Keratinocyte (primary cell): ENCODE measurements around the gene ADM. TPM values are rescaled to one million over a fixed set of nuclear protein-coding genes. Genes with fewer than 3 reads are reported as not detected.

ENCODE experiments used
- DNase-seq: peaks from one replicate; pipeline ENCODE4 v3.0.0-alpha.2; 2011; ENCODE audit warnings: low read depth, missing footprints, low spot score
- FAIRE-seq: peaks from 2 replicates; lab custom pipeline; 2011; peaks lifted over from hg19 to GRCh38; lab: Jason Lieb, UNC
- H2AFZ ChIP-seq: 2 replicates; pipeline ENCODE4 v1.6.0; 2012; ENCODE audit warnings: low read length, control low read depth, inconsistent platforms; ENCODE audit not compliant: control insufficient read depth
- H3K27ac ChIP-seq: 2 replicates; pipeline ENCODE4 v1.5.1; 2011; ENCODE audit warnings: low read length; ENCODE audit not compliant: control insufficient read depth, insufficient read depth
- H3K27me3 ChIP-seq: 3 replicates; pipeline ENCODE4 v1.6.0; 2011; ENCODE audit warnings: low read length; ENCODE audit not compliant: control insufficient read depth, insufficient read depth; ENCODE audit errors: extremely low read depth
- H3K36me3 ChIP-seq, 2 experiments: 2 replicates in 1 of 2; 3 replicates in 1 of 2; pipeline ENCODE4 v1.5.1; 2011; ENCODE audit warnings: low read length in 2 of 2, mild to moderate bottlenecking in 1 of 2; ENCODE audit not compliant: control insufficient read depth in 2 of 2, insufficient read depth in 2 of 2; ENCODE audit errors: extremely low read depth in 1 of 2
- H3K4me1 ChIP-seq: 3 replicates; pipeline ENCODE4 v1.5.1; 2011; ENCODE audit warnings: low read length; ENCODE audit not compliant: control insufficient read depth, insufficient read depth; ENCODE audit errors: extremely low read depth
- H3K4me2 ChIP-seq: 3 replicates; pipeline ENCODE4 v1.6.0; 2011; ENCODE audit warnings: low read depth, low read length; ENCODE audit not compliant: control insufficient read depth, insufficient read depth; ENCODE audit errors: extremely low read depth
- H3K4me3 ChIP-seq, 3 experiments: fragments of 200-600 bp in 1 of 3; sonication (generic) in 1 of 3; 2 replicates in 2 of 3; 3 replicates in 1 of 3; pipeline ENCODE4 v1.5.1; 2011 to 2016; ENCODE audit warnings: low read length in 3 of 3, mild to moderate bottlenecking in 3 of 3, control low read depth in 2 of 3, inconsistent platforms in 1 of 3, low read depth in 1 of 3, mixed read lengths in 1 of 3, mixed run types in 1 of 3, moderate library complexity in 1 of 3; ENCODE audit not compliant: control insufficient read depth in 2 of 3, insufficient read depth in 2 of 3; ENCODE audit errors: extremely low read depth in 1 of 3
- H3K79me2 ChIP-seq: 2 replicates; pipeline ENCODE4 v1.6.0; 2012; ENCODE audit warnings: low read length; ENCODE audit not compliant: control insufficient read depth, insufficient read depth
- H3K9ac ChIP-seq: 3 replicates; pipeline ENCODE4 v1.6.0; 2011; ENCODE audit warnings: low read length; ENCODE audit not compliant: control insufficient read depth, insufficient read depth; ENCODE audit errors: extremely low read depth
- H3K9me1 ChIP-seq: 3 replicates; pipeline ENCODE4 v1.6.0; 2011; ENCODE audit warnings: low read length; ENCODE audit not compliant: control insufficient read depth, insufficient read depth; ENCODE audit errors: extremely low read depth
- H3K9me3 ChIP-seq: 2 replicates; pipeline ENCODE4 v1.5.1; 2012; ENCODE audit warnings: low read depth, low read length; ENCODE audit not compliant: control insufficient read depth
- H4K20me1 ChIP-seq: 3 replicates; pipeline ENCODE4 v1.6.0; 2011; ENCODE audit warnings: low read length; ENCODE audit not compliant: control insufficient read depth, insufficient read depth; ENCODE audit errors: extremely low read depth
- EZH2 ChIP-seq: IDR thresholded peaks from one replicate; pipeline ENCODE4 v1.6.1; 2012; ENCODE audit warnings: inconsistent platforms, mild to moderate bottlenecking, low read length, moderate library complexity
- dilution Hi-C: fragments of 300-500 bp; cut with MboI; formaldehyde crosslinking; loops from one replicate; pipeline ENCODE4 v1.7.0; 2020; ENCODE audit warnings: low sequenced_read_pairs; ENCODE audit not compliant: extremely low pct_ligation_motif_present
- polyA plus RNA-seq, 5 experiments: library from polyadenylated mRNA; depleted of rRNA in 3 of 5; stranded (reverse) in 3 of 5; stranded (forward) in 1 of 5; unstranded in 1 of 5; fragments of >200 nt; gene quantifications; 1 replicate in 1 of 5; 2 replicates in 3 of 5; 3 replicates in 1 of 5; pipeline versions ENCODE4 v1.2.1 to v1.2.3, GENCODE V29; 2011 to 2012; ENCODE audit warnings: missing spikeins in 2 of 5, low read depth in 1 of 5, low replicate concordance in 1 of 5
- TF ChIP-seq, protein P1 (sequence below), 3 experiments: IDR thresholded peaks in 1 of 3; conservative IDR thresholded peaks in 1 of 3; optimal IDR thresholded peaks in 1 of 3; 2 replicates in 2 of 3; 3 replicates in 1 of 3; pipeline versions ENCODE3 to v1.5.1; 2011; ENCODE audit warnings: low read length in 3 of 3, mild to moderate bottlenecking in 3 of 3, moderate library complexity in 2 of 3, control low read depth in 1 of 3, inconsistent platforms in 1 of 3; ENCODE audit not compliant: insufficient read depth in 2 of 3; ENCODE audit errors: extremely low read depth in 1 of 3

ADM gene
- polyA plus RNA-seq, 1 donor (not counting 4 experiments of a cell fraction or from before 2014, with no cell fraction given): 57.9 TPM

DNA sequence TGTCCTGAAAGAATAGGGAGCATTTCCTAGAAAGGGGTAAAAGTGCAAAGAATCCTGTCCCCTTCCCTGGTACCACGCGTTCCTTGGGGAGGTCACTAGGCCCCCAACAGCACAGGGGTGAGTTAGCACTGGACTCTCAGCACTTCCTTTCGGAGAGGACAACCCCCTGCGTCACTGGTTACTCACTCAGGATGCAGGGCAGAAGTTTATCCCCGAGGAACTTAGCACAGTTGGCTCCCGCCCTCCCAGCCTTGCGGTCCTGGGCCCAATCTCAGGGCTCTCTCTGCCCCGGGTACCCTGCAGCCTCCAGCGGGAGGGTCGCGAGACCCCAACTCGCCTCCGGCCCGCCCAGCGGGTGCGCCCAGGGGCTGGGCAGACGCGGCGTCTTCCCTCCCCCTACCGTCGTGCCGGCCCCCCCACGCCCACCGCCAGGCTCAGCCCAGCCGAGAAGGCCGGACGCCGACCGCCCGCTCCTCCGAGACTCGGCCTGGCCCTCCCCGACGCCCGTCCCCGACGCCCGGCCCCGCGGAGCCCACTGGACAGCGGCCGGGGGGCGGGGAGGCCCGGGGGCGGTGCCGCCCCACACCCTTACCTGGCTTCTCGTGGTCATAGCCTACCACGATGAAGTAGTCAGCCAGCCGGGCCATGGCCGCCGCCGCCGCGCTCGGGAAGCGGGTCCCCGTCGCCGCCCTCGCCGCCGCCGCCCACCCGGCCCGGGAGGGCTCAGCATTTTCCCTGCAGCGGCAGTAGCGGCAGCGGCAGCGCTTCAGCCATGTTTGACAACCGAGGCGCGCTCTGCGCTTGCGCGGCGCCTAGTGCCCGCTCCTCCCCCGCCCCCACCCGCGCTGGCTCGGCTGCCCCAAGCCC is 11.2 kb upstream of the ADM start, which contains the start of gene SBF2:
TSS of gene SBF2 (minus strand) at position 797 of the 867 bp plus-strand sequence. CDS start at position 647, 150 bp downstream.
- Histone ChIP-seq H3K4me3 (peak within 1 kb of the TSS; percentile 68 to 94 (median 74)), H4K20me1 (no peaks in the 10 kb centered on the region), H3K9me3 (no peaks in the 10 kb centered on the region), H2AFZ (peak within 1 kb of the TSS; percentile 89), H3K4me2 (peak within 1 kb of the TSS; percentile 97), H3K27ac (peak within 1 kb of the TSS; percentile 81), H3K4me1 (peaks cover 26% of the 10 kb centered on the region), H3K9ac (peak within 1 kb of the TSS; percentile 87), H3K9me1 (no peaks in the 10 kb centered on the region), H3K79me2 (peaks cover 38% of the 10 kb centered on the region), H3K27me3 (no peaks in the 10 kb centered on the region), H3K36me3 (peaks cover 0 to 3% of the 10 kb centered on the region in 2 experiments)
- DNase-seq (no peak), FAIRE-seq (peak; percentile 69)
- TF ChIP-seq, protein P1, sequence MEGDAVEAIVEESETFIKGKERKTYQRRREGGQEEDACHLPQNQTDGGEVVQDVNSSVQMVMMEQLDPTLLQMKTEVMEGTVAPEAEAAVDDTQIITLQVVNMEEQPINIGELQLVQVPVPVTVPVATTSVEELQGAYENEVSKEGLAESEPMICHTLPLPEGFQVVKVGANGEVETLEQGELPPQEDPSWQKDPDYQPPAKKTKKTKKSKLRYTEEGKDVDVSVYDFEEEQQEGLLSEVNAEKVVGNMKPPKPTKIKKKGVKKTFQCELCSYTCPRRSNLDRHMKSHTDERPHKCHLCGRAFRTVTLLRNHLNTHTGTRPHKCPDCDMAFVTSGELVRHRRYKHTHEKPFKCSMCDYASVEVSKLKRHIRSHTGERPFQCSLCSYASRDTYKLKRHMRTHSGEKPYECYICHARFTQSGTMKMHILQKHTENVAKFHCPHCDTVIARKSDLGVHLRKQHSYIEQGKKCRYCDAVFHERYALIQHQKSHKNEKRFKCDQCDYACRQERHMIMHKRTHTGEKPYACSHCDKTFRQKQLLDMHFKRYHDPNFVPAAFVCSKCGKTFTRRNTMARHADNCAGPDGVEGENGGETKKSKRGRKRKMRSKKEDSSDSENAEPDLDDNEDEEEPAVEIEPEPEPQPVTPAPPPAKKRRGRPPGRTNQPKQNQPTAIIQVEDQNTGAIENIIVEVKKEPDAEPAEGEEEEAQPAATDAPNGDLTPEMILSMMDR (optimal IDR thresholded peaks at IDR 0.05 in 1 of 3, IDR thresholded peaks at IDR 0.05 in 1 of 3, conservative IDR thresholded peaks at IDR 0.05 in 1 of 3; ENCODE audit: extremely low read depth in 1 of 3, insufficient read depth in 2 of 3, low read length in 3 of 3): no peak
- no peak for TF ChIP-seq EZH2
- dilution Hi-C loops: no loop called here

DNA sequence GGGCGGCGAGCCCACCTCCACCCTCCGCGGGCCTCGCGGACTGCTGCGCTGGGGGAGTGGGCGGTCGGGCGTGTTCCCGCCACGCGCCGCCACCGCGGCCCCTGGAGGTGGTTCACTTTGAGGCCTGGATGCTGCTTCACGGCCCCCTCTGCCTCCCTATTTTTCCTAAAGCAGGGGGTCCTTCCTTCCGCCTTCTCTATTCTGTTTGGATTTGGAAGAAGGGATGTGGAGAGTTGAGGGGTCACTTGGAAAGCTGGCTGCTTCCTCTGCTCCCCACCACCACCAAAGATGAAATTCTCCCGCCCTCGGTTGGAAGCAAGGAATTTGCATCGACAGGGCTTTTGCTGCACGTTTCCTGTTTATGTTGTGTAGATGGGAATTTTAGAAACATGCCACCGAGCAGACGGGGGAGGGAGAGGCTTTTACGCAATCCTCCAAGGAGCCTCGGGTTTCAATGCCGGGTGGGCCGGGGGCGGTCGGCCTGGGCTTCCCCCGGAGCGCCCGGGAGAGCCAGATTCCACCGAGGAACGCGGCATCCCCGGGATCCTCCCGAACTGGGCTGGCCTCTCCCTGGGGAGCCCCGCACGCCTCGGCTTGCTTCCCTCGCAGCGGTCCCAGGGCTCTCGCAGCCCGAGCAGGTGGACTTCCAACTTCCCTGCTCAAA is 10.5 kb upstream of the ADM start:
- Histone ChIP-seq H3K9me1 (no peaks in the 10 kb centered on the region), H3K9ac (peak overlapping the region; percentile 87), H3K4me3 (peak overlapping the region; percentile 68 to 94 (median 74)), H4K20me1 (no peaks in the 10 kb centered on the region), H3K79me2 (peaks cover 35% of the 10 kb centered on the region), H3K27ac (peak overlapping the region; percentile 81), H3K27me3 (no peaks in the 10 kb centered on the region), H2AFZ (peak overlapping the region; percentile 89), H3K4me1 (peaks cover 26% of the 10 kb centered on the region), H3K9me3 (no peaks in the 10 kb centered on the region), H3K36me3 (peaks cover 0 to 3% of the 10 kb centered on the region in 2 experiments), H3K4me2 (peak overlapping the region; percentile 93)
- DNase-seq (no peak), FAIRE-seq (no peak)
- dilution Hi-C loops: no loop called here
- TF ChIP-seq, protein P1 (optimal IDR thresholded peaks at IDR 0.05 in 1 of 3, IDR thresholded peaks at IDR 0.05 in 1 of 3, conservative IDR thresholded peaks at IDR 0.05 in 1 of 3; ENCODE audit: extremely low read depth in 1 of 3, insufficient read depth in 2 of 3, low read length in 3 of 3): no peak
- TF ChIP-seq EZH2: no peak
